HG03439 (cell line): ENCODE data around the gene RSRC1.
A peak's percentile ranks its signal among the peaks of the same experiment; 100 is the strongest.
"Not testable (repeated sequence)": the region's sequence is repeated elsewhere in the genome, so short reads cannot be mapped to it uniquely, and the experiment has no call there.

Experiments used
- ATAC-seq: cut with Tn5 transposase; IDR thresholded peaks from one replicate; pipeline ENCODE4 v1.9.1; 2021; ENCODE audit warnings: mild to moderate bottlenecking, moderate library complexity; ENCODE audit not compliant: unreplicated experiment

Gene RSRC1

DNA sequence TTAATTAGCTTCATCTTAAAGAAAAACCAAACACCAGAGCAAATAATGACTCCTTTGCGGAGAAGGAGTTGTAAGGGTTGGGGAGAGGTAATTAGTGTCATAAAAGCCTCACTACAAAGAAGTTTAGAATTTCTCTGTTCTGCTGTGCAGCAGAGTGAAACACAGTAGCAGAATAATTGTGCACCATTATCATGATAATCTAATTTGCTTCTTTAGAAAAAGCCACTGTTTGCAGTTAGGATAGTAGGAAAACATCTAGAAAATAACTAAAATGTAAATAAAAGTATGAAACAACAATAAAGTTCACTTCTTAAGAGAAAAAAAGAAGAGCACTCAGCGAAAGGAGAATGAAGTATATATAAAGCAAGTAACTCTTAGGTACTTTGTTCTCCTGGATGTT lies 9.2 kb upstream of the RSRC1 start:
- ATAC-seq, result no peak

DNA sequence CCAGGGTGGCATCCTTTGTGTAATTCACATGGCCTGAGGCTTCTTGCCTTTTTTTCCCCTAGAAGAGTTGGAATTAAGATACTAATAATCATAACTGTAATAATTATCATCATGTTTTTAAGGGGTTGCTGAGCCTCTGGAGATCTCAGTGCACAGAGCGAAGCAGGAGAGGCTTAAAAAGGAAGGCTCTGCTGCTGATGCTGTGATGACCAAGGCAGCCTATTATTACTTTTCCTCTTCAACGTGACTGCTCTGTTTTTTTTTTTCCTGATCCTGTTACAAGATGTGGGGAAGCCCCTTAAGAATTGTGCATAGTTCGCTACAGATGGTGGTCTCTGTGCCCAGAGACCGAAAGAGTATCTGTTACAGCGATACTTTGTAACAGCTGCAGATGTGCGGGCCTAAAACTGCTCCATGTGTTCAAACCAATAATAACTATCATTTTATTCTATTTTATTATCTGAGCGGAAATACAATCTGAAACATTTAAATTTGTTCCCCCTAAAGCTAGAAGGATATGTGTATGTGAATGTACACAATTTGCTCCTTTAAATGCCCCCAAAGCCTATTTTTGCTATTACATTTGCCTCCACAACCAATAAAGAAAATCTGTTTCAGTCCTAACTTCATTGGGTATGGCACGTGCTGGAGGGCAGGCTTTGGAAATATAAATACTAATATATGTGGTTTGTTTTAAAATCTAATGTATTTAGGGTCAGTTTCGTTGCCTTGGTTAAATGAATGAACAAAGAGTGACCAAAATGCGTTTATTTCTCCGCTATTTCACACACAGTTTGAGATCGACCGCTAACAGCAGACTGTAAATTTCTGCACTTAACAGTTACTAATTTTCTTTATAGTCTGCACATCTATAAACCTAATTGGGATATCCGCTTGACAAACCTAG lies 8.3 kb upstream of the RSRC1 start:
- ATAC-seq, result no peak

- ATAC-seq, result no peak
These were observed 7.4 kb upstream of the RSRC1 start for GRCh38 chr3:158102242-158103080.

DNA sequence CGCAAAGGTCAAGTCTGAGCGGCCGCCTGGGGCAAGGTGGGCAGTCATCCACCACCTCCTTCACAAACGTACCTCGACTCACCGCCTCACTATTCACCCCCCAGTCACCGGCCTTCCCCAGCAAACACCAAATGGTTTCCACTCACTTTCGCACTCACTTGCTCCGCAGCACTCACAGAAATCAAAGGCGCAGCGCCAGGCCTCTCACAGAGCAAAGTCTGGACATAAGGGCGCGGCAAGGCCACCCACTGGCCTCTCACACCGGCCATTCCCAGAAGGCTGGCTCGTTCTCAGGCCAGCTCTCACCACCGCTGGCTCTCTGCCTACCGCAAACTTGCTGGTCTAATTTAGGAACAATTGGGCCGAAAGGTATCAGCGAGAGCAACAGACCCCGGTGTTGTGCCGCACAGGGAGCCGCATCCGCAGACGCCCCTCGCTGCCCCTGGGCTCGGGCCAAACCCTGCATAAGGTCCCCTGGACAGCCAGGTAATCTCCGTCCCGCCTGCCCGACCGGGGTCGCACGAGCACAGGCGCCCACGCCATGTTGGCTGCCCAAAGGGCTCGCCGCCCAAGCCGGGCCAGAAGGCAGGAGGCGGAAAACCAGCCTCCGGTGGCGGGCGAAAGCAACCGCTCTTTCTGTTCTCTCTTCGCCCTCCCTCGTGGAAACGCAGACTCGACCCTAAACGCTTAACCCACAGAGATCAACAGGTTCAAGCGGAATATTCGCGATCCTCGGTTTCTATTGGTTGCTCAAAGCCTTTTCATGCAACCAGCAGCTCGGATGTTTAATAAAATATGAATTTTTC lies 6.6 kb upstream of the RSRC1 start:
- peak; percentile 29 for ATAC-seq

DNA sequence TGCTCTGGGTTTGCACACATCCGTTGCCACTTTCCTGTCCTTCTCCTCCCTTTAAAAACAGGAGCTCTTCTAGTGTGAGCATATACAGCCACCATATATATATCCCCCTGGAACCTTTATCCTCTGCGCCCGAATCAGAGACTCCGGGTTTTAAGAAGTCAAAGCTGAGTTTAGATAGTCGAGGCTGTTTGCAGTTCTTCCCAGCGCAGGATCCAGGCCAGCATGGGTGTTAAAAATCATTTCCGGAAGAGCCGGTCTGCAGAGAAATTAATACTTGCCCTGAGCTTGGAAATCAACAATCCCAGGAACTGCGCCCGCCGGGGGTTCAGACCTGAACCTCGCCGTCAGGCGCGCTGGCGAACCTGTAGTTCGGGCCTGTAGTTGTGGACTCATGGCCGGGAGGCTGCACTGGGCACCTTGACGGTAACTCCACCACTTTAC lies 6.0 kb upstream of the RSRC1 start:
- ATAC-seq, result no peak

GRCh38 chr3:158104431-158104921 lies 5.4 kb upstream of the RSRC1 start:
- no peak for ATAC-seq

- ATAC-seq, result no peak
These were observed 4.7 kb upstream of the RSRC1 start for GRCh38 chr3:158105119-158105709.

GRCh38 chr3:158105710-158106253 lies 4.1 kb upstream of the RSRC1 start:
- no peak for ATAC-seq

GRCh38 chr3:158106766-158107471 lies 3.0 kb upstream of the RSRC1 start:
- ATAC-seq, result no peak

DNA sequence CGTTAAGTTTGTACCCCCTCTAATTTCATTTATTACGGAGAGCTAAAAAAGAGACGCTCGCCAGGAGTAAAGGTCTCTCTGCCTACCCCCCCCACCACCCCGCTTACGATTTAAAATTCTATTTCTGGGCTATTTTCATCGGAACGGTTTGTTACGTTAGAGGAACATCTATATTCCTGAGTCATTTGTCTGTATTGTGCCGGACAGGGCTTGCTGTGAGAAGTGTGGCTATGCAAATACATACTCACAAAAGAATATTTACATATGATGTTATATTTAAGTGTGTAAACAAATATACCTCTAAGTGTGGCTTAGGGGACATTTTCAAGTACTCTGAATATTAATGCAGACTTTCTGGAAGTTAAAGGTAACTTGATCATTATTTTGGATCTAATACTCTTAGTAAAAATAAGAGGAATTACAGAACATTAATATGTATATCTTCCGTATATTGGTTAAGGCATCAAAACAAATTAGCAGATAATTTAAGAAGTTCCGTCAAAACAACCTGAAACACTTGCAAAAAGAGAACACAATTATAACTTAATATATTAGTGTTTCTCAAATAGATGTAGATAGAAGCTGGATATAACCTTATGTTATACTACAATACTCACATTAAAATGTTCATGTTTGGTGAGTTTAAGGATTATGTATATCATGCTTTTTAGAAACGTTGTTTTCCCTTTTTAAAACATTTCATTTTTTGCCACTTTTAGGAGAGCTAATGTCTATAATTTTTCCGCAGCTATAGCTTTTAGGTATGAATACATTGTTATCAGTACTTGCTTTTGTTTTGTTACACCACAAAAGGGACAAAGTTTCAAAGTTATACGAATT lies 2.1 kb upstream of the RSRC1 start:
- ATAC-seq, result no peak

GRCh38 chr3:158108445-158108985 lies 1.4 kb upstream of the RSRC1 start:
- ATAC-seq, result no peak

- ATAC-seq, result no peak
These were observed 540 bp upstream of the RSRC1 start for GRCh38 chr3:158109295-158109803.

GRCh38 chr3:158110658-158111018 lies 749 bp downstream of the RSRC1 start:
- no peak for ATAC-seq

DNA sequence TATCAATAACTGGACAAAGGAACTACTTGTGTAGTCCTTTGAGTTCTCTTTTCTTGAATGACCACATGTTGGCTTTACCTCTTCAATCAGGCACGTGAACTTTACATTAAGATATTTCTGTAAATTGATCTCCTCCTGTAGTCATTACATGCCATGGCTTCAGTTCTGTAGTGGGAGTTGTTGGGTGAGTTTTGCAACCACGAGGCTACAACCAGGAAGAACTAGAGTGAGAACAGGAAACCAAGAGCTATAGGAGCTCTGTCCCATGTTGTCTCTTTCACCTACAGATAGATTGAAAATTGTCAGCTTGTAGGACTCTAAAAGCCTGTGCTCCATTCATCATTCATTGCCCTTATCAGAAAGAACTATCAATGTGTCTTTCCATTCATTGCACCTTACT lies 2.0 kb downstream of the RSRC1 start:
- no peak for ATAC-seq

DNA sequence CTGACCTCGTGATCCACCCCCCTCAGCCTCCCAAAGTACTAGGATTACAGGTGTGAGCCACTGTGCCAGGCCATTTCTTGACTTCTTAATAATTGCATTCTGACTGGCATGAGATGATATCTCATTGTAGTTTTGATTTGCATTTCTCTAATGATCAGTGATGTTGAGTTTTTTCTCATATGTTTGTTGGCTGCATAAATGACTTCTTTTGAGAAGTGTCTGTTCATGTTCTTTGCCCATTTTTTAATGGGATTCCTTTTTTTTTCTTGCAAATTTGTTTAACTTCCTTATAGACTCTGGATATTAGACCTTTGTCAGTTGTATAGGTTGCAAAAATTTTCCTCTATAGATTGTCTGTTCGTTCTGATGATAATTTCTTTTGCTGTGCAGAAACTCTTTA lies 3.7 kb downstream of the RSRC1 start:
- ATAC-seq, result not testable (repeated sequence)

DNA sequence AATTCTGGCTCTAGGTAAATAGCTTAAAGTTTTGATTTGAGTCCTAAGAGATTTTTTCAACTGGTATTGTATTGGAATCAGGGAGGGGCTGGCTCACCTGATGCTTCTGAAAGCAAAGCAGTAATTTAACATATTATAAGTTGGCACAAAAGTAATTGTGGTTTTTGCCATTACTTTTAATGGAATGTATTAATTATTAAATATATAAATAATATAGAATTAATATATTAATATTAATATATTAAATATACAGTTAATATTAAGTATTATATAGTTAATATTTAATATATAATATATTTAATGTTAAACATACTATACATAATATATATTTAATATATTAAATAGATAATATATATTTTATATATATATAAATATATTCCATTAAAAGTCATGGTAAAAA lies 10.4 kb downstream of the RSRC1 start:
- ATAC-seq, result no peak

DNA sequence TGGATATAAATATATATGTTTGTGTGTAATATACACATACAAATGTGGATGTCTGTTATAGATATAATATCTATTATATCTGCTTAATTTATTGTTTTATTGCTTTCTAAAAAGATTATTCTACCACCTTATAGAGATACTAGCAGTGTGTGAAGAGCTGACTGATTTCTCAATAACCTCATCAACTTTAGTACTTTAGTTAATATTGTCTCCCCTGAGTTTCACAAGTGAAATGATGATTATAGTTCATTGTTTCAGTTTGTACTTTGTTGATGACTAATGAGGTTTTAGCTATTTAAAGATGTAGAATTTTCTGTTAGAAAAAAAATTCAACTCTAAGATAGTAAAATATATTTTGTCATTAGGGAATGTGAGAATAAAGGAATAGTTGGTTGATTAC lies 11.4 kb downstream of the RSRC1 start:
- ATAC-seq, result peak; percentile 86

- ATAC-seq, result not testable (repeated sequence)
These were observed 12.8 kb downstream of the RSRC1 start for GRCh38 chr3:158122721-158123120.
